ENCODE results near the gene TFRC.
"Not testable (repeated sequence)": the region's sequence is repeated elsewhere in the genome, so short reads cannot be mapped to it uniquely, and the experiment has no call there.

TFRC gene

GRCh38 chr3:196081002-196081833 lies 672 bp downstream of the TFRC start:
- DNase-seq = peak; percentile 65

- not testable (repeated sequence) for DNase-seq
Observed at GRCh38 chr3:196080101-196080846, 1.6 kb downstream of the TFRC start.

- no peak for DNase-seq
Observed at GRCh38 chr3:196079682-196080081, 2.2 kb downstream of the TFRC start.

GRCh38 chr3:196075013-196075412 lies 6.9 kb downstream of the TFRC start:
- DNase-seq = no peak

- peak; percentile 79 for DNase-seq
Observed at GRCh38 chr3:196073255-196073753, 8.6 kb downstream of the TFRC start.

GRCh38 chr3:196072313-196072712 lies 9.6 kb downstream of the TFRC start:
- DNase-seq = no peak

- not testable (repeated sequence) for DNase-seq
Observed at GRCh38 chr3:196068812-196069211, 13.1 kb downstream of the TFRC start.

- DNase-seq = no peak
Observed at GRCh38 chr3:196067439-196067838, 14.5 kb downstream of the TFRC start.

GRCh38 chr3:196063971-196064370 lies 17.9 kb downstream of the TFRC start:
- no peak for DNase-seq

- DNase-seq = no peak
Observed at GRCh38 chr3:196063456-196063855, 18.4 kb downstream of the TFRC start.

GRCh38 chr3:196063049-196063448 lies 18.8 kb downstream of the TFRC start:
- no peak for DNase-seq

- DNase-seq = no peak
Observed at GRCh38 chr3:196060834-196061233, 21.1 kb downstream of the TFRC start.

- no peak for DNase-seq
Observed at GRCh38 chr3:196057760-196058331, 24.0 kb downstream of the TFRC start.

- not testable (repeated sequence) for DNase-seq
Observed at GRCh38 chr3:196056371-196056770, 25.5 kb downstream of the TFRC start.

- no peak for DNase-seq
Observed at GRCh38 chr3:196055683-196056270, 26.1 kb downstream of the TFRC start.

- DNase-seq = no peak
Observed at GRCh38 chr3:196055240-196055639, 26.6 kb downstream of the TFRC start.

- DNase-seq = no peak
Observed at GRCh38 chr3:196054661-196055060, 27.2 kb downstream of the TFRC start.

- DNase-seq = no peak
Observed at GRCh38 chr3:196053487-196053886, 28.4 kb downstream of the TFRC start.

- DNase-seq = no peak
Observed at GRCh38 chr3:196051282-196052076, 30.4 kb downstream of the TFRC start.

GRCh38 chr3:196050597-196050996 lies 31.3 kb downstream of the TFRC start:
- DNase-seq = no peak

- no peak for DNase-seq
Observed at GRCh38 chr3:196049653-196050052, 32.2 kb downstream of the TFRC start.

- no peak for DNase-seq
Observed at GRCh38 chr3:196048922-196049598, 32.8 kb downstream of the TFRC start.

All from DMS79 treated with DMSO at 0.1 percent for 48 hours (cell line).